A673 (cell line): ENCODE data around the gene TAP2. TPM values are rescaled to one million over a fixed set of nuclear protein-coding genes. Genes with fewer than 3 reads are reported as not detected.

Experiments used
- BruUV-seq: library from RNA; stranded (reverse); fragments of 400-500 nt; replicated peaks from 2 replicates; lab custom pipeline; 2021; lab: Mats Ljungman, UMichigan
- CTCF ChIA-PET: fragments of 300-600 bp; sonication (Branson Sonifier 250); formaldehyde crosslinking; loops from one replicate; lab custom pipeline; 2022; ENCODE audit warnings: antibody characterized with exemption; lab: Charles Lee
- POLR2A ChIA-PET: fragments of 300-600 bp; sonication (Branson Sonifier 250); formaldehyde crosslinking; loops from one replicate; lab custom pipeline; 2022; ENCODE audit warnings: antibody characterized with exemption; ENCODE audit not compliant: low non-redundant PET; lab: Charles Lee
- DNase-seq: peaks from one replicate; pipeline ENCODE4 v3.0.0-alpha.2; 2015; ENCODE audit warnings: low spot score
- H3K27ac ChIP-seq: fragments of 200-600 bp; sonication (generic); 2 replicates; pipeline ENCODE4 v1.5.1; 2016; ENCODE audit warnings: mixed run types, low read depth, mild to moderate bottlenecking, mixed read lengths, antibody characterized with exemption, low read length; ENCODE audit not compliant: poor library complexity, severe bottlenecking
- H3K27me3 ChIP-seq: fragments of 200-600 bp; sonication (generic); replicated peaks from 2 replicates; pipeline ENCODE4 v1.6.1; 2017; ENCODE audit warnings: mixed run types, low read depth, mild to moderate bottlenecking, mixed read lengths, antibody characterized with exemption, low read length; ENCODE audit not compliant: insufficient read depth, poor library complexity
- H3K36me3 ChIP-seq: fragments of 200-600 bp; sonication (generic); 2 replicates; pipeline ENCODE4 v1.6.1; 2016; ENCODE audit warnings: mixed run types, mild to moderate bottlenecking, mixed read lengths, antibody characterized with exemption, low read length; ENCODE audit not compliant: insufficient read depth, poor library complexity, severe bottlenecking
- H3K4me1 ChIP-seq: fragments of 200-600 bp; sonication (generic); 2 replicates; pipeline ENCODE4 v1.6.1; 2017; ENCODE audit warnings: mixed run types, mild to moderate bottlenecking, mixed read lengths, antibody characterized with exemption, low read length; ENCODE audit not compliant: insufficient read depth, poor library complexity, severe bottlenecking
- H3K4me3 ChIP-seq: fragments of 200-600 bp; sonication (generic); 2 replicates; pipeline ENCODE4 v1.5.1; 2016; ENCODE audit warnings: low read depth, mixed run types, mild to moderate bottlenecking, mixed read lengths, low read length; ENCODE audit not compliant: poor library complexity, severe bottlenecking
- H3K9me3 ChIP-seq: fragments of 200-600 bp; sonication (generic); 2 replicates; pipeline ENCODE4 v1.6.1; 2016; ENCODE audit warnings: mixed run types, low read depth, mild to moderate bottlenecking, mixed read lengths, antibody characterized with exemption, low read length; ENCODE audit not compliant: poor library complexity, severe bottlenecking
- CTCF ChIP-seq: fragments of 300-800, 200-600 bp; sonication (generic); conservative IDR thresholded peaks from 2 replicates; pipeline ENCODE4 v1.5.1; 2017; ENCODE audit warnings: low read depth, mild to moderate bottlenecking, antibody characterized with exemption, low read length, moderate library complexity, mixed read lengths
- EZH2 ChIP-seq: fragments of 200-600 bp; sonication (generic); IDR thresholded peaks from 2 replicates; pipeline ENCODE4 v1.6.1; 2017; ENCODE audit warnings: borderline replicate concordance, low read depth, mild to moderate bottlenecking, mixed read lengths, antibody characterized with exemption, low read length; ENCODE audit not compliant: poor library complexity, severe bottlenecking
- intact Hi-C: fragments of 100-400 bp; cut with micrococcal nuclease; formaldehyde crosslinking; loops from one replicate; pipeline ENCODE4 v1.10.0; 2022; ENCODE audit not compliant: unreplicated experiment
- total RNA-seq: library from RNA; stranded (reverse); gene quantifications from 2 replicates; pipeline ENCODE4 v1.2.3, GENCODE V29; 2021

TAP2 gene
- total RNA-seq, 1 experiment from 2014 or later: 46.5 TPM

GRCh38 chr6:32799168-32799567 is 39.4 kb downstream of the TAP2 start:
- no TSS peak for BruUV-seq
- POLR2A ChIA-PET: no interaction called here
- no peak for DNase-seq

GRCh38 chr6:32796848-32797776 is 41.4 kb downstream of the TAP2 start:
- no peaks in the 10 kb centered on the region for H3K9me3 ChIP-seq
- ChIA-PET POLR2A (no interaction called here), CTCF (no interaction called here)
- peak; percentile 78 for DNase-seq
- no peak overlapping the region for H3K27ac ChIP-seq
- no peaks in the 10 kb centered on the region for H3K4me1 ChIP-seq
- no TSS peak for BruUV-seq
- H3K4me3 ChIP-seq: peak overlapping the region; percentile 29
- H3K36me3 ChIP-seq: no peaks in the 10 kb centered on the region
- intact Hi-C loops: loop anchor here (2.0 to 10.0 kb wide), 2 partner anchors 382 to 552 kb away; no protein-coding TSS in a partner anchor
- peaks cover 77% of the 10 kb centered on the region for H3K27me3 ChIP-seq
- TF ChIP-seq EZH2 (no peak), CTCF (peak; percentile 87)

More at GRCh38 chr6:32799168-32799567, 39.4 kb downstream of the TAP2 start:
- H3K9me3 ChIP-seq: no peaks in the 10 kb centered on the region
- H3K4me1 ChIP-seq: no peaks in the 10 kb centered on the region
- no peak overlapping the region for H3K27ac ChIP-seq
- TF ChIP-seq CTCF (no peak), EZH2 (no peak)
- no peaks in the 10 kb centered on the region for H3K36me3 ChIP-seq
- intact Hi-C loops: loop anchor here (10.0 kb wide), 1 partner anchor 554 kb away; no protein-coding TSS in a partner anchor
- H3K4me3 ChIP-seq: no peak overlapping the region
- H3K27me3 ChIP-seq: peaks cover 77% of the 10 kb centered on the region
- CTCF ChIA-PET: no interaction called here

- no peak for TF ChIP-seq EZH2
- no peak for TF ChIP-seq CTCF
- H3K27ac ChIP-seq: no peak overlapping the region
- H3K4me1 ChIP-seq: no peaks in the 10 kb centered on the region
- peaks cover 80% of the 10 kb centered on the region for H3K27me3 ChIP-seq
- intact Hi-C loops: loop anchor here (10.0 kb wide), 1 partner anchor 550 kb away; no protein-coding TSS in a partner anchor
- ChIA-PET POLR2A (interaction anchor here (0.6 kb wide), 1 partner anchor 1092 kb away, joined by 3 read pairs; no protein-coding TSS in a partner anchor), CTCF (no interaction called here)
- DNase-seq: no peak
- BruUV-seq: no TSS peak
- no peak overlapping the region for H3K4me3 ChIP-seq
- H3K9me3 ChIP-seq: no peaks in the 10 kb centered on the region
- no peaks in the 10 kb centered on the region for H3K36me3 ChIP-seq
Measured at GRCh38 chr6:32794510-32794909, 44.0 kb downstream of the TAP2 start.
